HL-60 (cell line): Measurements from ENCODE around the gene NAPB.

Source experiments
- DNase-seq, 2 experiments: peaks; one replicate each; pipeline ENCODE4 v3.0.0-alpha.2; 2010 to 2020; ENCODE audit warnings: low read depth in 1 of 2, low spot score in 1 of 2
- H3K27ac ChIP-seq: fragments of 250-450 bp; sonication (Bioruptor Pico); replicated peaks from 2 replicates; pipeline ENCODE4 v1.5.1; 2020; ENCODE audit warnings: mild to moderate bottlenecking, moderate library complexity
- H3K27me3 ChIP-seq: fragments of 250-450 bp; sonication (Bioruptor Pico); 2 replicates; pipeline ENCODE4 v1.5.1; 2021; ENCODE audit warnings: mild to moderate bottlenecking, moderate library complexity; ENCODE audit not compliant: insufficient read depth, poor library complexity, severe bottlenecking
- H3K4me3 ChIP-seq: replicated peaks from 2 replicates; pipeline ENCODE4 v1.5.1; 2011; ENCODE audit warnings: mild to moderate bottlenecking, control low read depth, low read length; ENCODE audit not compliant: insufficient read depth
- CTCF ChIP-seq: IDR thresholded peaks from one replicate; pipeline ENCODE4 v1.5.1; 2011; ENCODE audit warnings: low read length, control low read depth, inconsistent platforms; ENCODE audit not compliant: insufficient read depth
- GABPA ChIP-seq: IDR thresholded peaks from 2 replicates; pipeline ENCODE4 v1.6.1; 2012; ENCODE audit warnings: low read depth
- POLR2AphosphoS5 ChIP-seq: IDR thresholded peaks from 2 replicates; pipeline ENCODE4 v1.6.1; 2012; ENCODE audit warnings: low read depth
- REST ChIP-seq: IDR thresholded peaks from 2 replicates; pipeline ENCODE4 v1.6.1; 2012; ENCODE audit warnings: low read depth; ENCODE audit not compliant: insufficient replicate concordance
- SPI1 ChIP-seq: IDR thresholded peaks from 2 replicates; pipeline ENCODE4 v1.6.1; 2012; ENCODE audit warnings: low read depth, mild to moderate bottlenecking, borderline replicate concordance

The NAPB gene

GRCh38 chr20:23360531-23360930, 60.8 kb downstream of the NAPB start:
- no peaks in the 10 kb centered on the region for H3K27me3 ChIP-seq
- H3K27ac ChIP-seq: peak overlapping the region; percentile 96
- no peak for TF ChIP-seq POLR2AphosphoS5
- TF ChIP-seq GABPA: no peak
- TF ChIP-seq REST: no peak
- no peak for TF ChIP-seq SPI1
- TF ChIP-seq CTCF: no peak
- H3K4me3 ChIP-seq: no peak overlapping the region
- DNase-seq: no peak

- TF ChIP-seq POLR2AphosphoS5 (no peak), SPI1 (no peak), REST (no peak), CTCF (no peak), GABPA (no peak)
- no peaks in the 10 kb centered on the region for H3K27me3 ChIP-seq
- H3K4me3 ChIP-seq: no peak overlapping the region
- peak overlapping the region; percentile 59 for H3K27ac ChIP-seq
- DNase-seq: no peak
Measured at GRCh38 chr20:23358923-23359593, 62.2 kb downstream of the NAPB start.

GRCh38 chr20:23358563-23358906, 62.8 kb downstream of the NAPB start:
- DNase-seq: no peak
- Histone ChIP-seq H3K27ac (peak overlapping the region; percentile 59), H3K27me3 (no peaks in the 10 kb centered on the region), H3K4me3 (peak overlapping the region; percentile 34)
- TF ChIP-seq GABPA: no peak
- no peak for TF ChIP-seq CTCF
- no peak for TF ChIP-seq REST
- TF ChIP-seq POLR2AphosphoS5: no peak
- no peak for TF ChIP-seq SPI1
